Measurements from ENCODE around the gene G6PD. TPM values are rescaled to one million over a fixed set of nuclear protein-coding genes. Genes with fewer than 3 reads are reported as not detected.
"Not testable (repeated sequence)": the region's sequence is repeated elsewhere in the genome, so short reads cannot be mapped to it uniquely, and the experiment has no call there.

Gene G6PD
- total RNA-seq, 1 donor from 2014 or later = 55.8 TPM

DNA sequence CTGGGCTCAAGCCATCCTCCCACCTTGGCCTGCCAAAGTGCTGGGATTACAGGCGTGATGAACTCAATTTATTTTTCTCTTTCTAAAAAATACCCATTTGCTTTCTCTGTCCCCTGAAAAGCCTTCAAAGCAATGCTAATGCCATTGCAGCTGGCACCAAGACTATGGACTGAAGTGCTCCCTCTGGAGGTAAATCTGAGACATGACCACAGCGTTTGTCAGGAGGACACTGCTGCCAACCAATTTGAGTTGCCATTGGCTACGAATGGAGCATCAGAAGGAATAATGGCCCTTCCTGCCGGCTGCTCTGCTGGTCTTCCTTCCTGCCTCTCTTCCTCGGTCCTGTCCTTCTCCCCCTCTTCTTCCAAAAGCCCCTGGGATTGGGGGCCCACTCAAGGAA, 28.4 kb upstream of the G6PD start:
- H3K36me3 Mint-ChIP-seq; H3K4me1 Mint-ChIP-seq; H3K4me3 Mint-ChIP-seq; DNase-seq (ENCODE audit: low spot score in 2 of 2, unreplicated experiment in 2 of 2); H3K27ac Mint-ChIP-seq; H3K27me3 Mint-ChIP-seq (ENCODE audit: low read depth); H3K9me3 Mint-ChIP-seq: not testable (repeated sequence)

DNA sequence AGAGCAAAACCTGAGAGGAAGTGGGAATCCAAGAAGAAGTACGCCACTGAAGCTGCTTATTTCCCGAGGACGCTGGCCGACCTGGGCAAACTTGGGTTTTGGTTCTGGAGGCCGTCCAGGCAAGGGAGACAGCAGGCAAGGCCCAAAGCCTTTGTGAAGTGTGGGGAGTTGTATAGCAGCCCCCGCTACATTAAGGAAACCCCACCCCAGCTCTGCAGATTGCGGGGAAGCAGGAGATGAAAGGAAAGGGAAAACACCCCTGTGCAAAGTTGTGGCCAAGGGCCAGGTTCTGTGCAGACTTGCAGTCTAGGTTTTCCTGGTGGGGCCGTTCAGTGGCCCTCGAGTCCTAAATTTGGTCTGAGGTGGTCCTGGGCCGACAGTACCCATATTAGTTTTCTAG, 26.4 kb upstream of the G6PD start:
- H3K4me1 Mint-ChIP-seq; H3K27me3 Mint-ChIP-seq (ENCODE audit: low read depth); H3K27ac Mint-ChIP-seq; H3K4me3 Mint-ChIP-seq; DNase-seq (ENCODE audit: low spot score in 2 of 2, unreplicated experiment in 2 of 2); H3K36me3 Mint-ChIP-seq; H3K9me3 Mint-ChIP-seq: not testable (repeated sequence)

DNA sequence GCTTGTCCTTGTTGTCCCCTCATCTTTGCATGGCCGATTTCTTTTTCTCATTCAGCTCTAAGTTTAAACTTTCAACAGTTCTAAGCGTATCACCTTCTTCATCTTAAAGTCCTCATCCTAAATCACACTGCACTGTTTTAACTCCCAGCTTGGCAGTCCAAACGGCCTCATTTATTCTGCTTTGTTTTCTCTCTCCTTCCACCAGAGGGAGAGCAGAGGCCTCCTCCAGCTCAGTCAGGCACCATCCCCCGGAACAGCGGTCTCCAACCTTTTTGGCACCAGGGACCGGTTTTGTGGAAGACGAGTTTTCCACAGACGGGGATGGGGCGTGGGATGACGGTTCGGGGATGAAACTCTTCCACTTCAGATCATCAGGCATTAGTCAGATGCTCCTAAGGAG, 23.7 kb upstream of the G6PD start:
- H3K4me1 Mint-ChIP-seq; H3K9me3 Mint-ChIP-seq; H3K27me3 Mint-ChIP-seq (ENCODE audit: low read depth); H3K36me3 Mint-ChIP-seq; H3K27ac Mint-ChIP-seq; H3K4me3 Mint-ChIP-seq; DNase-seq (ENCODE audit: low spot score in 2 of 2, unreplicated experiment in 2 of 2): not testable (repeated sequence)

DNA sequence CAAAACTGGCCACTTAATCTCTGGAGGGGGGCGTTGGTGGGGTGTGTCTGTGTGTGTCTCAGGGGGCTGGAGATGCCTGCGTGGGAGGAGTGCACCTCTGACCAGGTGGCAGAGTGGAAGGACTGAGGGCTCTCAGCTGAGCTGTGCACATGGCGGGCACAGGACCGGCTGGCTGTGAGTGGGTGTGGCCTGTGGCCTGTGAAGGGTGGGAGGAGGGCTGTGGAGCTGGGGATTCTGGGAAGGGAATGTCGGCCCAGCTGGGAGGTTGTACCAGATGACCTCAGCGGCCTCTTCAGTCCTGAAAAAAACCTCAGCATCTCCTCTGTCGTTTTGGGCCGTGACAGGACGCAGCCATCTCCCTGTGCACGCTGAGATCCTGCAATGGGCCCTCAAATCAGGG, 15.6 kb upstream of the G6PD start:
- not testable (repeated sequence) for H3K4me1 Mint-ChIP-seq; H3K36me3 Mint-ChIP-seq; H3K27ac Mint-ChIP-seq; H3K9me3 Mint-ChIP-seq; H3K27me3 Mint-ChIP-seq (ENCODE audit: low read depth); H3K4me3 Mint-ChIP-seq; DNase-seq (ENCODE audit: low spot score in 2 of 2, unreplicated experiment in 2 of 2)

DNA sequence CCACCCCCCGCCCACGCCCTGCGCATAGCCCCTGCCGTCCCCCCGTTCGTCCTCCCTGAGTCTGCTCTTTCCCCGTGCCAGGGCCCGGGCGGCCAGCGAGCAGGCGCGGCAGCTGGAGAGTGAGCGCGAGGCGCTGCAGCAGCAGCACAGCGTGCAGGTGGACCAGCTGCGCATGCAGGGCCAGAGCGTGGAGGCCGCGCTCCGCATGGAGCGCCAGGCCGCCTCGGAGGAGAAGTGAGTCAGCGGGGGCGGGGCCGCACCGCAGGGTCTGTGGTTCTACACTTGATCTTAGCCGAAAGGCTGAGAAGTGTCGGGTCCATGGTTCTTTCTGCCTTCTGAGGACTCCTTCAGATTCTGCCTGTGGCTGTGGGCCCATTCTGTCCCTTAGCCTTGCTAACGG, 13.7 kb upstream of the G6PD start:
- not testable (repeated sequence) for H3K36me3 Mint-ChIP-seq; H3K27ac Mint-ChIP-seq; H3K9me3 Mint-ChIP-seq; DNase-seq (ENCODE audit: low spot score in 2 of 2, unreplicated experiment in 2 of 2); H3K27me3 Mint-ChIP-seq (ENCODE audit: low read depth); H3K4me1 Mint-ChIP-seq; H3K4me3 Mint-ChIP-seq

DNA sequence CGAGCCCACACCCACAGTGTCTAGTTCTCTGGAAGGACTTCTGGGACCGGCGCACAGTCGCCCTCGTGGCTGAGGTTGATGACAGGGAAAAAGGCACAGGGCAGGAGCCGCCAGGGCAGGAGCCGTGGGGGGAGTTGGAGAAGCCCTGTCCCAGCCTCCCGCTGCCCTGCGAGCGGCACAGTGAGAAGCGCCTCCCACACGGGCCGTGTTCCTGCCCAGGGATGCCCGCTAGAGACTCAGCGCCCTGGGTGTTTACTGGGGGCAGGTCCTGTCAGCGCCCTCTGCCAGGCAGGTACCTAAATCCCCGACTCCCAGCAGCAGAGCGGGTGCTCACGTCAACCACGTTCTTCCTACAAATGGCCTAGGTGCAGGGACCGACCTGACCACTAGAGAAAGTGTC, 12.2 kb upstream of the G6PD start:
- H3K9me3 Mint-ChIP-seq; DNase-seq (ENCODE audit: low spot score in 2 of 2, unreplicated experiment in 2 of 2); H3K27ac Mint-ChIP-seq; H3K27me3 Mint-ChIP-seq (ENCODE audit: low read depth); H3K36me3 Mint-ChIP-seq; H3K4me3 Mint-ChIP-seq; H3K4me1 Mint-ChIP-seq: not testable (repeated sequence)

DNA sequence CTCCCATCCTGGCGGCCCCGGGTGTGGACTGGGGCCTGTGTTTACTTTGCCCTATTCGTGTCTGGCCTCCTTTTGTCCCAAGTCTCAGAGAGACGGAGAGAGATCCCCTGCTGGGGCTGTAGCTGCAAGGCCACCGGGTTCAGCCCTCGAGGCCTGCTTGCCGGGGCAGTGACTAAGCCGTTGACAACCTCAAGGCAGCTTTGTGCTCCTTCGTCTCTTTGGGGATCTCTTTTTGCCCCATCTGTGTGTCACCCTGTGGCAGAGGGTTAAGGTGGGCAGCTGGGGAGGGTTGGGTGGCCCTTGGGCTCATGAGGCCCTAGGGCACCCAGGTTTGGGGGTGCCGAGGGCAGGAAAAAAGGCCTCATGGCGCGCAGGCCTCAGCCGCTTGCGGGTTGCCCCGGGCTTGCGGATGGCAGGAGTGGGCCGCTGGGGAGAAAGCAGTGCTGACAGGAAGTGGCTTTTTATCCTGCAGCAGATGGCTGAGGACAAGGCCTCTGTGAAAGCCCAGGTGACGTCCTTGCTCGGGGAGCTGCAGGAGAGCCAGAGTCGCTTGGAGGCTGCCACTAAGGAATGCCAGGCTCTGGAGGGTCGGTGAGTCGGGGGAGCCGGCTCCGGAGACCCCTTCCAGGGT, 11.5 kb upstream of the G6PD start:
- not testable (repeated sequence) for H3K4me3 Mint-ChIP-seq; H3K9me3 Mint-ChIP-seq; H3K4me1 Mint-ChIP-seq; DNase-seq (ENCODE audit: low spot score in 2 of 2, unreplicated experiment in 2 of 2); H3K27me3 Mint-ChIP-seq (ENCODE audit: low read depth); H3K36me3 Mint-ChIP-seq; H3K27ac Mint-ChIP-seq

DNA sequence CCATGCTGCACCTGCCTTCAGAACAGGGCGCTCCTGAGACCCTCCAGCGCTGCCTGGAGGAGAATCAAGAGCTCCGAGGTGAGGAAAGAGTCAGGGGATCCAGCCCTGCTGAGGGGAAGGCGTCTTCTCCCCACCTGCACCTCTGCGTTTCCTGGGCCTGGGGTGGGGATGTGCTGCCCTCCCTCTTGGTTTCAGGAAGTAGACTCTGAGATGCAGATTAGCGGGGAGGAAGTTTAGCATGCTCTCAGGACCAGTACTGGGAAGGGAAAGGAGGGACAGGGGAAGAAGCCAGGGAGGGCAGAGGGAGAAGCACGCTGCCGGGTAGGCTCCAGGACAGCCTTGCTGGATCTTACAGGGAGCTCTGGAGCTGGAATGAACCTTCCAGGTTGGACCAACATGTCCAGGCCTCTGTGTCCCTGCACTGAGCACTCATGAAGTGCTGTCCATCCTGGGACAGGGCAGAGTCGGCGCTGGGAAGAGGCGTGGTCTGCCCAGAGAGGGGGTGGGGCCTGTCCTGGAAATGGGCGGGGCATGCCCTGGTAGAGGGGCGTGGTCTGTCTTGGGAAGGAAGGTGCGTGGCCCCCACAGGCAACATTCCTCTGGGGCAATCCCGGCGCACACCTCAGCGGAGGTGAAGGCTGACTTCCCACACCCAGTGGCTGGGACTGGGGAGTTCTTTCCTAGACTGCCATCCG, 5.6 kb upstream of the G6PD start:
- H3K9me3 Mint-ChIP-seq; H3K27me3 Mint-ChIP-seq (ENCODE audit: low read depth); DNase-seq (ENCODE audit: low spot score in 2 of 2, unreplicated experiment in 2 of 2); H3K4me3 Mint-ChIP-seq; H3K4me1 Mint-ChIP-seq; H3K27ac Mint-ChIP-seq: not testable (repeated sequence)
- peaks cover 13% of the 10 kb centered on the region for H3K36me3 Mint-ChIP-seq

DNA sequence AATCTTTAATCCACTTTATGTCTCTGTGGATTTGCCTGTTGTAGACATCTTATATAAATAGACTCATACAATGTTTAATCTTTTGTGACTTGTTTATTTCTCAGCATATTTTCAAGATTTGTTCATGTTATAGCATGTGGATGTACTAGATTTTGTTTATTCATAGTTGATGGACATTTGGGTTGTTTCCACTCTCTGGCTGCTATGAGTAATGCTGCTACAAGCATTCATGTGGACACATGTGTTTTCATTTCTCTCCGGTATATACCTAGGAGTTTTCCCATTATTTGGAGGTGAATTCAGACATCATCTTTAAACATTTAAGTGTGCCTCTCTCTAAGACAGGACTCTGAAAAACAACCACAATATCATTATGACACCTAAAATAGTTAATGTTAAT, 3.1 kb upstream of the G6PD start:
- H3K36me3 Mint-ChIP-seq = peaks cover 12% of the 10 kb centered on the region
- TF ChIP-seq, protein P1, sequence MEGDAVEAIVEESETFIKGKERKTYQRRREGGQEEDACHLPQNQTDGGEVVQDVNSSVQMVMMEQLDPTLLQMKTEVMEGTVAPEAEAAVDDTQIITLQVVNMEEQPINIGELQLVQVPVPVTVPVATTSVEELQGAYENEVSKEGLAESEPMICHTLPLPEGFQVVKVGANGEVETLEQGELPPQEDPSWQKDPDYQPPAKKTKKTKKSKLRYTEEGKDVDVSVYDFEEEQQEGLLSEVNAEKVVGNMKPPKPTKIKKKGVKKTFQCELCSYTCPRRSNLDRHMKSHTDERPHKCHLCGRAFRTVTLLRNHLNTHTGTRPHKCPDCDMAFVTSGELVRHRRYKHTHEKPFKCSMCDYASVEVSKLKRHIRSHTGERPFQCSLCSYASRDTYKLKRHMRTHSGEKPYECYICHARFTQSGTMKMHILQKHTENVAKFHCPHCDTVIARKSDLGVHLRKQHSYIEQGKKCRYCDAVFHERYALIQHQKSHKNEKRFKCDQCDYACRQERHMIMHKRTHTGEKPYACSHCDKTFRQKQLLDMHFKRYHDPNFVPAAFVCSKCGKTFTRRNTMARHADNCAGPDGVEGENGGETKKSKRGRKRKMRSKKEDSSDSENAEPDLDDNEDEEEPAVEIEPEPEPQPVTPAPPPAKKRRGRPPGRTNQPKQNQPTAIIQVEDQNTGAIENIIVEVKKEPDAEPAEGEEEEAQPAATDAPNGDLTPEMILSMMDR (IDR thresholded peaks at IDR 0.05; ENCODE audit: unreplicated experiment) = no peak
- no peak for DNase-seq (ENCODE audit: low spot score in 2 of 2, unreplicated experiment in 2 of 2)
- peak overlapping the region; percentile 28 for H3K4me3 Mint-ChIP-seq
- H3K27me3 Mint-ChIP-seq (ENCODE audit: low read depth) = no peaks in the 10 kb centered on the region
- H3K9me3 Mint-ChIP-seq = peaks cover 5% of the 10 kb centered on the region
- H3K4me1 Mint-ChIP-seq = peaks cover 13% of the 10 kb centered on the region
- H3K27ac Mint-ChIP-seq = no peak overlapping the region

DNA sequence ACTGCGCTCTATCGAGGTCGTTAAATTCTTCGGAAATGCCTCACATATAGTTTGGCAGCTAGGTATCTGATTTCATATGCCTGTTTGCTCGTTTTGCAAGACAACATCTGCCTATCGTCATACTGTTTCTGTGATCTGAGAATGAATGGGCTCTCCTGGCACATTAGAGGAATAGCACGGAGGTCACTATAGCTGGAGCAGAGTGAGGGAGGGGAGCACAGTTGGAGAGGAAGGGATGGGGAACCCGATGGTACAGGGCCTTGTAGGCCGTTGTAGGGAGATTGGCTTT, 1.3 kb upstream of the G6PD start:
- H3K4me3 Mint-ChIP-seq = peak overlapping the region; percentile 84
- peaks cover 5% of the 10 kb centered on the region for H3K36me3 Mint-ChIP-seq
- no peak for DNase-seq (ENCODE audit: low spot score in 2 of 2, unreplicated experiment in 2 of 2)
- peak overlapping the region; percentile 96 for H3K27ac Mint-ChIP-seq
- peaks cover 13% of the 10 kb centered on the region for H3K4me1 Mint-ChIP-seq
- H3K27me3 Mint-ChIP-seq (ENCODE audit: low read depth) = no peaks in the 10 kb centered on the region
- TF ChIP-seq, protein P1 (IDR thresholded peaks at IDR 0.05; ENCODE audit: unreplicated experiment) = no peak
- H3K9me3 Mint-ChIP-seq = peaks cover 5% of the 10 kb centered on the region

Data from mesothelial cell of epicardium (in vitro differentiated cells).